Mesenchymal stem cell (in vitro differentiated cells and primary cell): ENCODE results near the gene MRPL1.

ENCODE experiments used
- DNase-seq: peaks from one replicate; pipeline ENCODE4 v3.0.0-alpha.2; 2013
- H2AFZ ChIP-seq: one replicate; pipeline ENCODE4 v1.6.1; 2013; ENCODE audit warnings: low read depth, mild to moderate bottlenecking, control low read depth, inconsistent platforms, low read length, moderate library complexity
- H2AK5ac ChIP-seq: 2 replicates; pipeline ENCODE4 v1.6.1; 2013; ENCODE audit warnings: low read length, moderate library complexity, mild to moderate bottlenecking, inconsistent platforms; ENCODE audit not compliant: severe bottlenecking
- H2BK120ac ChIP-seq: one replicate; pipeline ENCODE4 v1.6.1; 2013; ENCODE audit warnings: low read depth, mild to moderate bottlenecking, inconsistent platforms, low read length, moderate library complexity
- H2BK12ac ChIP-seq, 2 experiments: one replicate each; pipeline ENCODE4 v1.6.1; 2013; ENCODE audit warnings: inconsistent platforms in 2 of 2, low read length in 2 of 2, mild to moderate bottlenecking in 2 of 2, moderate library complexity in 2 of 2, control low read depth in 1 of 2
- H2BK15ac ChIP-seq: one replicate; pipeline ENCODE4 v1.6.1; 2013; ENCODE audit warnings: mild to moderate bottlenecking, low read depth, inconsistent platforms; ENCODE audit not compliant: poor library complexity, severe bottlenecking
- H2BK5ac ChIP-seq: 2 replicates; pipeline ENCODE4 v1.6.1; 2013; ENCODE audit warnings: low read depth, mild to moderate bottlenecking, low read length, control low read depth, inconsistent platforms; ENCODE audit not compliant: poor library complexity, severe bottlenecking
- H3K14ac ChIP-seq, 2 experiments: one replicate each; pipeline ENCODE4 v1.6.1; 2013; ENCODE audit warnings: inconsistent platforms in 2 of 2, low read length in 2 of 2, control low read depth in 1 of 2, mild to moderate bottlenecking in 1 of 2, moderate library complexity in 1 of 2
- H3K18ac ChIP-seq, 2 experiments: one replicate each; pipeline ENCODE4 v1.6.1; 2013; ENCODE audit warnings: inconsistent platforms in 2 of 2, low read length in 2 of 2, control low read depth in 1 of 2, low read depth in 1 of 2, mild to moderate bottlenecking in 1 of 2
- H3K23ac ChIP-seq, 2 experiments: one replicate each; pipeline ENCODE4 v1.6.1; 2013; ENCODE audit warnings: inconsistent platforms in 2 of 2, low read length in 2 of 2, mild to moderate bottlenecking in 2 of 2, moderate library complexity in 2 of 2, control low read depth in 1 of 2
- H3K27ac ChIP-seq: 2 replicates; pipeline ENCODE4 v1.5.1; 2013; ENCODE audit warnings: mild to moderate bottlenecking, moderate library complexity, low read length, control low read depth, inconsistent platforms; ENCODE audit not compliant: poor library complexity, severe bottlenecking
- H3K27me3 ChIP-seq, 2 experiments: 2 replicates each; pipeline versions ENCODE4 v1.6.1 to v1.7.0; 2013; ENCODE audit warnings: low read length in 2 of 2, mild to moderate bottlenecking in 2 of 2, moderate library complexity in 2 of 2, control low read depth in 1 of 2, inconsistent platforms in 1 of 2; ENCODE audit not compliant: control insufficient read depth in 1 of 2, insufficient read depth in 1 of 2
- H3K36me3 ChIP-seq, 2 experiments: 2 replicates each; pipeline versions ENCODE4 v1.6.1 to v1.7.0; 2013; ENCODE audit warnings: low read length in 2 of 2, control low read depth in 1 of 2, inconsistent platforms in 1 of 2, low read depth in 1 of 2, mild to moderate bottlenecking in 1 of 2; ENCODE audit not compliant: insufficient read depth in 2 of 2, control insufficient read depth in 1 of 2
- H3K4ac ChIP-seq, 2 experiments: one replicate each; pipeline ENCODE4 v1.6.1; 2013; ENCODE audit warnings: inconsistent platforms in 2 of 2, low read length in 2 of 2, mild to moderate bottlenecking in 2 of 2, moderate library complexity in 2 of 2, control low read depth in 1 of 2, low read depth in 1 of 2
- H3K4me1 ChIP-seq: 2 replicates; pipeline ENCODE4 v1.6.1; 2013; ENCODE audit warnings: low read depth, low read length, control low read depth; ENCODE audit not compliant: control insufficient read depth, insufficient read depth
- H3K4me2 ChIP-seq: 2 replicates; pipeline ENCODE4 v1.6.1; 2013; ENCODE audit warnings: low read length, mild to moderate bottlenecking, inconsistent platforms; ENCODE audit not compliant: poor library complexity, severe bottlenecking
- H3K4me3 ChIP-seq, 2 experiments: 2 replicates each; pipeline versions ENCODE4 v1.5.1 to v1.7.0; 2013; ENCODE audit warnings: low read length in 2 of 2, mild to moderate bottlenecking in 2 of 2, control low read depth in 1 of 2, low read depth in 1 of 2; ENCODE audit not compliant: insufficient read depth in 1 of 2
- H3K79me1 ChIP-seq: replicated peaks from 2 replicates; pipeline ENCODE4 v1.6.1; 2013; ENCODE audit warnings: mild to moderate bottlenecking, control low read depth, low read length, inconsistent platforms; ENCODE audit not compliant: poor library complexity, severe bottlenecking
- H3K9ac ChIP-seq: 2 replicates; pipeline ENCODE4 v1.7.0; 2013; ENCODE audit warnings: mild to moderate bottlenecking, low read length, moderate library complexity
- H3K9me3 ChIP-seq: 2 replicates; pipeline ENCODE4 v1.7.0; 2013; ENCODE audit warnings: mild to moderate bottlenecking, low read length; ENCODE audit not compliant: control insufficient read depth
- H4K8ac ChIP-seq: one replicate; pipeline ENCODE4 v1.6.1; 2013; ENCODE audit warnings: inconsistent platforms, mild to moderate bottlenecking, low read length, moderate library complexity
- H4K91ac ChIP-seq: one replicate; pipeline ENCODE4 v1.6.1; 2013; ENCODE audit warnings: mild to moderate bottlenecking, low read length, inconsistent platforms
- WGBS: methylation state at CpG from one replicate; pipeline ENCODE4 v1.1.7; 2013; ENCODE audit warnings: mixed read lengths; 5-methylcytosine and 5-hydroxymethylcytosine counted together

Gene MRPL1

GRCh38 chr4:77819843-77820648, 42.6 kb upstream of the MRPL1 start:
- peak overlapping the region; percentile 88 for H3K9ac ChIP-seq
- peak overlapping the region; percentile 11 to 54 for H2BK12ac ChIP-seq
- peaks cover 3% of the 10 kb centered on the region for H3K79me1 ChIP-seq
- no peaks in the 10 kb centered on the region for H3K36me3 ChIP-seq
- WGBS: under 1% methylated on average over 61 of the region's 81 CpGs
- peak overlapping the region; percentile 82 to 96 for H3K4me3 ChIP-seq
- peak overlapping the region; percentile 97 to 98 for H3K18ac ChIP-seq
- H2BK15ac ChIP-seq: peak overlapping the region; percentile 82
- H3K9me3 ChIP-seq: no peaks in the 10 kb centered on the region
- H2AK5ac ChIP-seq: no peak overlapping the region
- peak; percentile 87 for DNase-seq
- H3K14ac ChIP-seq: peak overlapping the region in 1 of 2 experiments; percentile 89
- peak overlapping the region; percentile 76 for H3K4me2 ChIP-seq
- peak overlapping the region; percentile 66 for H4K8ac ChIP-seq
- no peaks in the 10 kb centered on the region for H3K27me3 ChIP-seq
- H3K23ac ChIP-seq: peak overlapping the region in 1 of 2 experiments; percentile 96
- H4K91ac ChIP-seq: peak overlapping the region; percentile 88
- H2BK5ac ChIP-seq: peak overlapping the region; percentile 93
- H2AFZ ChIP-seq: peak overlapping the region; percentile 99
- H3K4ac ChIP-seq: peak overlapping the region; percentile 90 to 95
- H3K27ac ChIP-seq: peak overlapping the region; percentile 83
- H3K4me1 ChIP-seq: no peaks in the 10 kb centered on the region
- H2BK120ac ChIP-seq: no peak overlapping the region

- H2BK5ac ChIP-seq: no peak overlapping the region
- H2BK12ac ChIP-seq: no peak overlapping the region
- H3K36me3 ChIP-seq: no peaks in the 10 kb centered on the region
- H3K18ac ChIP-seq: no peak overlapping the region
- H3K27ac ChIP-seq: peak overlapping the region; percentile 72
- no peak overlapping the region for H3K23ac ChIP-seq
- no peak overlapping the region for H2BK120ac ChIP-seq
- H4K91ac ChIP-seq: no peak overlapping the region
- H3K79me1 ChIP-seq: peaks cover 3% of the 10 kb centered on the region
- peak overlapping the region; percentile 82 to 96 for H3K4me3 ChIP-seq
- no peak for DNase-seq
- H3K4me1 ChIP-seq: no peaks in the 10 kb centered on the region
- H2BK15ac ChIP-seq: no peak overlapping the region
- no peak overlapping the region for H3K4ac ChIP-seq
- H3K27me3 ChIP-seq: peaks cover 0 to 2% of the 10 kb centered on the region in 2 experiments
- H3K4me2 ChIP-seq: peak overlapping the region; percentile 57
- no peak overlapping the region for H3K14ac ChIP-seq
- H3K9ac ChIP-seq: peak overlapping the region; percentile 88
- H2AK5ac ChIP-seq: no peak overlapping the region
- no peak overlapping the region for H2AFZ ChIP-seq
- H4K8ac ChIP-seq: no peak overlapping the region
- WGBS: 65% methylated on average over 9 of the region's 14 CpGs
- no peaks in the 10 kb centered on the region for H3K9me3 ChIP-seq
Measured at GRCh38 chr4:77820649-77821561, 41.7 kb upstream of the MRPL1 start.

GRCh38 chr4:77821775-77822174, 40.9 kb upstream of the MRPL1 start:
- Histone ChIP-seq H2BK15ac (no peak overlapping the region), H2BK120ac (no peak overlapping the region), H3K36me3 (no peaks in the 10 kb centered on the region), H3K27me3 (peaks cover 0 to 3% of the 10 kb centered on the region in 2 experiments), H4K91ac (no peak overlapping the region), H2AFZ (no peak overlapping the region), H3K9me3 (no peaks in the 10 kb centered on the region), H3K4me2 (no peak overlapping the region), H2BK12ac (no peak overlapping the region), H3K4me1 (no peaks in the 10 kb centered on the region), H2BK5ac (no peak overlapping the region), H3K4ac (no peak overlapping the region), H3K4me3 (no peak overlapping the region), H3K9ac (peak overlapping the region; percentile 8), H3K23ac (no peak overlapping the region), H3K27ac (no peak overlapping the region), H2AK5ac (no peak overlapping the region), H4K8ac (no peak overlapping the region), H3K14ac (no peak overlapping the region), H3K79me1 (peaks cover 3% of the 10 kb centered on the region), H3K18ac (no peak overlapping the region)
- DNase-seq: no peak
- WGBS: 80% methylated on average over 1 of the region's 1 CpG

DNA sequence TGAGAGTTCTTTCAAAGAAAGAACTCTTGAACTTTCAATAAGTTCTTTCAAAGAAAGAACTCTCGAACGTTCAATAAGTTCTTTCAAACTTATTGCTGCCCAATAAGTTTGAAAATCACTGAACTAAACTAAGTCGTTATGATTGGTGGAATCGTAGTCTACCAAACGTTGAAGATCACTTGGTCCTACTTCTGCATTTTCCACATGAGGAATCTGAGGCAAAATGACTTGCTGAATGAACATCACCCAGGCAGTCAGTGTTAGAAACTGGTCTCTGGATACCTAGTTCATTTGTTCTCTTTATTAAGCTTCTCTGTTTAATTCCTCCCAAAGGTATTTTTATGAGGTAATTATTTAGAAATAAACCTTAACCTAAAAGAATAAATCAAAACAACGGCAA, 36.4 kb upstream of the MRPL1 start:
- Histone ChIP-seq H2BK12ac (no peak overlapping the region), H3K36me3 (no peaks in the 10 kb centered on the region), H3K4me2 (no peak overlapping the region), H3K27ac (no peak overlapping the region), H3K27me3 (peaks cover 0 to 3% of the 10 kb centered on the region in 2 experiments), H2BK120ac (no peak overlapping the region), H3K14ac (no peak overlapping the region), H3K4ac (no peak overlapping the region), H3K9ac (no peak overlapping the region), H3K4me3 (no peak overlapping the region), H4K8ac (no peak overlapping the region), H3K9me3 (no peaks in the 10 kb centered on the region), H3K18ac (no peak overlapping the region), H4K91ac (no peak overlapping the region), H2BK5ac (no peak overlapping the region), H3K79me1 (peaks cover under 1% of the 10 kb centered on the region), H2AFZ (no peak overlapping the region), H3K23ac (no peak overlapping the region), H2AK5ac (no peak overlapping the region), H3K4me1 (no peaks in the 10 kb centered on the region), H2BK15ac (no peak overlapping the region)
- WGBS: 80% methylated on average over 6 of the region's 6 CpGs
- DNase-seq: no peak
